ENCODE results near the gene EYA2. TPM values are rescaled to one million over a fixed set of nuclear protein-coding genes. Genes with fewer than 3 reads are reported as not detected.

The EYA2 gene
- total RNA-seq, 1 donor from 2014 or later: not detected

- no peak for DNase-seq (ENCODE audit: extremely low read depth, low read depth, low spot score)
Observed at GRCh38 chr20:47235853-47236638, 341.4 kb downstream of the EYA2 start.

GRCh38 chr20:47236639-47236900 is 341.9 kb downstream of the EYA2 start:
- DNase-seq (ENCODE audit: extremely low read depth, low read depth, low spot score): no peak

GRCh38 chr20:47237715-47238114 is 343.1 kb downstream of the EYA2 start:
- DNase-seq (ENCODE audit: extremely low read depth, low read depth, low spot score): no peak

Other genes with a start within 250 kb of the EYA2 start
- gene SLC13A3, start 243.4 kb upstream of the EYA2 start, total RNA-seq: 0.10 and 0.47 TPM in 2 replicates
- 17.4 and 19.7 TPM in 2 replicates for gene TP53RK, start 205.4 kb upstream of the EYA2 start, total RNA-seq
- 10.8 and 20.6 TPM in 2 replicates for gene SLC2A10, start 185.2 kb upstream of the EYA2 start, total RNA-seq

All from glomerular endothelial cell (primary cell).